ENCODE data around the gene RSU1.
"Not testable (repeated sequence)": the region's sequence is repeated elsewhere in the genome, so short reads cannot be mapped to it uniquely, and the experiment has no call there.

The RSU1 gene

GRCh38 chr10:16777473-16778370 lies 39.5 kb downstream of the RSU1 start:
- DNase-seq: no peak

DNA sequence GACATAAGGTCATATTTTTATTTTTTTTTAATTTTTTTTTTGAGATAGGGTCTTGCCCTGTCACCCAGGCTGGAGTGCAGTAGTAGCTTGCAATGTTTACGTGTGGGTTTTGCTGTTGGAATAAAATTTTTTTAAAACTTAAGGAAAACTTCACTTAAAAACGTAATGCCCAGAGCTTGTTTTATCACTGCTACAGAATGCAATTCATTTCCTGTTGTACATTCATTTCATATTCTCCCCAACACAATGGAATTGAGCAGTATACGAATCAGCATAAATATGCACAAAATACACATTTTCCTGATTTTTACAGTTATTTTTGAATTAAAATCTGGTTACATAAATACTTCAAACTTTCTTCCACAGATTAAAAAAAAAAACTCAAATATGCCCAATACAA lies 40.3 kb downstream of the RSU1 start:
- no peak for DNase-seq

DNA sequence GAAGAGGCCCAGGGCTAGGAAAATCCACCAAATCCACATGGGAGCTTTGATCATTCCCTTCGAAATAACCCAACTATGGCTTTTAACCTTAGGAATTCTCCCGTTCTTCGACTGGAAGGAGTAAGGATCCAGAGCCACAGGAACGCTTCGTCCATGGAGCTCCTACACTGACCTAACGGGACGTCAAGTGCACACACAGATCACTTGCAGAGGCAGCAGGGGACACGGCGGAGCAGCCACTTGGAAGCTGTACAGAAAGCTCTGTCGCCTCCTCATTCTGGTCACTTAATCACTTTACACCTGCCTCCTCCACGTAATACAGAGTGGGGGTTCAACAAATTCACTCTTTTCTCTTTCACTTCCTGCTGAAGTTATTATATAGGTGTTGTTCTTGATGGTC lies 43.9 kb downstream of the RSU1 start:
- no peak for DNase-seq

GRCh38 chr10:16770670-16771069 lies 46.6 kb downstream of the RSU1 start:
- no peak for DNase-seq

- no peak for DNase-seq
Measured at GRCh38 chr10:16770141-16770540, 47.1 kb downstream of the RSU1 start.

- no peak for DNase-seq
Measured at GRCh38 chr10:16769331-16769730, 47.9 kb downstream of the RSU1 start.

GRCh38 chr10:16768702-16769101 lies 48.5 kb downstream of the RSU1 start:
- DNase-seq: no peak

- no peak for DNase-seq
Measured at GRCh38 chr10:16765509-16766375, 51.5 kb downstream of the RSU1 start.

- no peak for DNase-seq
Measured at GRCh38 chr10:16761300-16761699, 55.9 kb downstream of the RSU1 start.

GRCh38 chr10:16756561-16757221 lies 60.5 kb downstream of the RSU1 start:
- no peak for DNase-seq

DNA sequence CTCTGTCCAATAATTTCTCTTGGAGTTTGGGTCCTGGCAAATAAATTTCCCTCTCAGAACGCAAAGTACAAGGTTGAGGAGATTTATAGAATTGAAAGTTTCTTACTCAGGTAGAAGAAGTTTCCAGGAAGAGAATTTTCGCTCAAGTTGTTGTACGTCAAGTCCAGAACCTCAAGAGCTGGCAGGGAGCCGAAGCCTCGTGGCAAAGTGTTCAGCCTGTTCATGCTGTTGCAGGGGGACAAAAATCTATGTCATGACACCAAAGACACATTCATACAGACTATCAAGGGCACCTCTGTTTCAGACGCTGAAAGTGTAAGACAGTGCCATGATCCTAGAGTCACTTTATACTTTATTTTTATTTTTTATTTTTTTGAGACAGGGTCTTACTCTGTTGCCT lies 62.5 kb downstream of the RSU1 start:
- no peak for DNase-seq

- not testable (repeated sequence) for DNase-seq
Measured at GRCh38 chr10:16752849-16753248, 64.4 kb downstream of the RSU1 start.

- no peak for DNase-seq
Measured at GRCh38 chr10:16752099-16752498, 65.1 kb downstream of the RSU1 start.

- DNase-seq: no peak
Measured at GRCh38 chr10:16751244-16751643, 66.0 kb downstream of the RSU1 start.

- DNase-seq: no peak
Measured at GRCh38 chr10:16750461-16750860, 66.8 kb downstream of the RSU1 start.

DNA sequence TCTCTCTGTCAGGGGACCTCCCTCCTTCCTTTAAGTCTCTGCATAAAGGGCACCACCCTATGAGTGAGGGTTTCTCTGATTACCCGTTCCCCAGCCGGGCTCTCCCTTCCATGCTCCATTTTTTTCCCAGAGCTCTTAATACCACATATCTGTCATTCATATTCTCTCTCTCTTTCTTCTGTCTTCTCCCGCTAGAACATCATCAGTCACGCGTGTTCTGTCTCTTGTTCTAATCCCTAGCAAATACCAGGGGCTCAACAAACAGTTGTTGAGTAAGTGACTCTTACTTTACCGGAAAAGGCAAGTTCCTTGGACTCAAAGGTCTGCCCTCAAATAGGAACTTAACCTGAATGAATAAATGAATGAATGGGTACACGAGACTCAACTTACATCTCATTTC lies 68.5 kb downstream of the RSU1 start:
- DNase-seq: no peak

DNA sequence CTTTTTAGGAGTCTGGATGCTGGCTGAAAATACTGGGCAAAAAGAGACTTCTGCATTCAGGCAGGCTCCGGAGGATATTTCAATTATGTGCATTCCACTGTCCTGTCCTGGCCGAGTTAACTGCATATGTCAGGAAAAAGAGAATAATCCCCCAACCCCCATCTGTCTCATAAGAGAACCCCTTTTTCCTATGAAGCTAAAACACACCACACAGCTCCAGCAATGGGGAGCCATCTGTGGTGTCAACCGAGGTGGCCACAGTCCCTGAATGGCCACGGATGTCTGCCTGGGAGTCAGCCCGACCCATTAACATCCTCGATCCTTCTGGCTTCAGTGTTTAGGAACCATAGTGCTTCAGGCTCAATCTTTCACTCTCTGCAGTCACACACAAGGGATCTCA lies 70.4 kb downstream of the RSU1 start:
- DNase-seq: no peak

- no peak for DNase-seq
Measured at GRCh38 chr10:16745061-16745460, 72.2 kb downstream of the RSU1 start.

DNA sequence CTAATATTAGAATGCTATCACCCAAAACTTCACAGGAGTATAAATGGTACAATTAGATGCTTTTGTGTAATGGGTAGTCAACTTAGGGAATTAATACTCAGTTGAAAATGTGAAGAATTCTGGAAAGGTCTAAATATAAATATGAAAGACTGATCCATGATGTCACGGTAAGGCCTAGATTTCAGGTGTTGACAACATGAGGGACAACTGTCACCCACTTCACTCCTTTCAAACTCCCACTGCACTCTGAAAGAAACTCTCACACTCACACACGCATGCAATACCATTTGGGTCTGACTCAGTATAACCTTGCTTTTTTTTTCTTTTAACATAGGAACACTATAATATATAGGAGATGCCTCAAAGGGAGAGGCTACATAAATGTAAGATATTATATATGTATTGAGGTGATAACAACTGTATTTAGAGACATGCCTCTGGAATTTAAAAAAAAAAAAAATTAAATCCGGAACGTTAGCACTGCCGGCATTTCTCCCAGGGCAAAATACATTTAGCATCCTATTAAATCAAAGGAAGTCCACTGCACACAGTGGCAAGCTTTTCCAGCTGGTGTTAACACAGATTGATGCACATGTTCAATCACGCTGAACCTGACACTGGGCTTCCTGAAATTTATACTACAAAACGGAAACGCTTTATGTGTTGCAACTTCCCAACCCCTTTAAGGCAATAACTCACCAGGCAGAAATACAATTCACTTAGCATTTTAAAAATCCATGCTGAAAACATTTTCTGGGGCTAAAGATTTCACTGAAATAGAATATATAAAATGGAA lies 74.9 kb downstream of the RSU1 start:
- DNase-seq: no peak

DNA sequence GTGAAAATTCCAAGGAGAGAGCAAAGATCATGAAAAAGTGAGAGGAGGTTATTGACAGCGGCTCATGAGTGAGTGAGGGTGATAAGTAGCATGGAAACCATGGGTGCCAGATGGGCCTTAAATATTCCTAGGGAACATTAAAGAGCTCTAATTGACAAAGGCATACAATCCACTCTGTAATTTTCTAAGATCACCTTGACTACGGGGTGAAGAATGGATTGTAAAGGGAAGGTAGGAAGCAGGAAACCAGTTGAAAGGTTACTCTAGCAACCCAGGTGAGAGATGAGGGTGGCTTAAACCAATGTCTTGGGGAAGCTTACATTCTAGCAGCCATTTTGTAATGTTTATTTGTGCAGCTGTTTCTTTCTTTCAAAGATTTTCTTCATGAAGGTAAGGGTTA lies 75.7 kb downstream of the RSU1 start:
- DNase-seq: no peak

GRCh38 chr10:16737420-16737819 lies 79.8 kb downstream of the RSU1 start:
- DNase-seq: no peak

DNA sequence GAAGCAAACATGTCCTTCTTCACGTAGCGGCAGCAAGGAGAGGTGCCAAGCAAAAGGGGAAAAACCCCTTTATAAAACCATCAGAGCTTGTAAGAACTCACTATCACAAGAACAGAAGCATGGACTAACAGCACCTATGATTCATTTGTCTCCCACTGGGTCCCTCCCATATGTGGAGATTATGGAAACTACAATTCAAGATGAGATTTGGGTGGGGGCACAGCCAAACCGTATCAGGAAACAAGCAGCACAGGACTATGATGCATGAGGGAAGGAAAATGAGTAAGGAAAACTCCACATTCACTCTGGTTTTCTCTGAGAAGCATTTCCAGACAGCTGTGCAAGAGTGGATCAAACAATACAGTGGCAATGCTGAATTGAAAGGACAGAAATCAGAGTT lies 81.6 kb downstream of the RSU1 start:
- no peak for DNase-seq

DNA sequence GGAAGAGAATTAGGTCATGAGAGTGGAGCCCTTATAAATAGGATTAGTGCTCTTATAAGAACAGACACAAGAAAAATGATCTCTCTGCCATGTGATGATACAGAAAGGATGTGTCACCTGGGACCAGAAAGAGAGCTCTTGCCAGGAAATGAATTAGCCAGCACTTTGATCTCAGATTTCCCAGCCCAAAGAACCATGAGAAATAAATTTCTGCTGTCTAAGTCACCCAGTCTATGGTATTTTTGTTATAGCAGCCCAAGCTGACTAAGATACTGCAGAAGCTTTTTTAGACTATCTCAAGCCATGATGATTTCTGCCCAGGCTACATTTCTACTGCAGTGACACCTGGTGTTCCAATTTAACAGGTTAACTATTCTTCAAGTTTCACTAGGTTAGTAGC lies 84.8 kb downstream of the RSU1 start:
- DNase-seq: no peak
